ENCODE results near the gene SULT4A1. TPM values are rescaled to one million over a fixed set of nuclear protein-coding genes. Genes with fewer than 3 reads are reported as not detected.
"Not testable (repeated sequence)": the region's sequence is repeated elsewhere in the genome, so short reads cannot be mapped to it uniquely, and the experiment has no call there.

Gene SULT4A1
- total and polyA plus RNA-seq, 2 of the 4 experiments (the other 2 are of a cell fraction) = 1.1 to 5.2 TPM

- BruUV-seq (replicated peaks); H3K4me3 ChIP-seq (ENCODE audit: insufficient read depth, low read depth, low read length); H3K4me1 ChIP-seq (ENCODE audit: control insufficient read depth, insufficient read depth, low read length); H4K8ac ChIP-seq (ENCODE audit: low read depth in 2 of 2, low read length in 2 of 2); dilution Hi-C loops (cut with HindIII; ENCODE audit: low sequenced_read_pairs, unreplicated experiment); H3K4ac ChIP-seq (ENCODE audit: low read depth, low read length); H3K4me2 ChIP-seq (ENCODE audit: low read depth, low read length); H4K5ac ChIP-seq (ENCODE audit: low read depth, low read length); H4K91ac ChIP-seq (ENCODE audit: insufficient read depth, low read depth, low read length); H3K18ac ChIP-seq (ENCODE audit: low read depth, low read length); H3K9me3 ChIP-seq (ENCODE audit: control insufficient read depth, insufficient read depth, low read length); H3K27me3 ChIP-seq (ENCODE audit: control insufficient read depth, insufficient read depth, low read length); H2BK120ac ChIP-seq (ENCODE audit: low read depth, low read length); H3K14ac ChIP-seq (replicated peaks; ENCODE audit: low read depth, low read length); H3K79me1 ChIP-seq (ENCODE audit: low read depth in 1 of 2, low read length in 2 of 2); H2BK15ac ChIP-seq (ENCODE audit: low read depth, low read length); H2AK9ac ChIP-seq (replicated peaks; ENCODE audit: low read depth, low read length, poor library complexity); H3K56ac ChIP-seq (ENCODE audit: extremely low read depth, insufficient read depth, low read length); H3K9me1 ChIP-seq (ENCODE audit: insufficient read depth, low read length); in situ Hi-C loops (cut with MboI; ENCODE audit: low sequenced_read_pairs); H3K23ac ChIP-seq (ENCODE audit: low read depth, low read length); H3K36me3 ChIP-seq (ENCODE audit: control insufficient read depth, insufficient read depth, low read length); H2BK20ac ChIP-seq (ENCODE audit: low read depth, low read length); POLR2A ChIA-PET (ENCODE audit: unreplicated experiment); H4K20me1 ChIP-seq (ENCODE audit: insufficient read depth, low read length); H3K27ac ChIP-seq (ENCODE audit: insufficient read depth, low read length); ATAC-seq (ENCODE audit: low read depth); intact Hi-C loops (cut with micrococcal nuclease); H2AK5ac ChIP-seq (ENCODE audit: low read depth, low read length); H2AFZ ChIP-seq (replicated peaks; ENCODE audit: low read length, poor library complexity); H3K9ac ChIP-seq (ENCODE audit: low read depth, low read length); CTCF ChIA-PET; DNase-seq; H2BK5ac ChIP-seq (ENCODE audit: low read depth, low read length, poor library complexity, severe bottlenecking): not testable (repeated sequence)
- WGBS, 2 experiments (ENCODE audit: extremely low coverage in 2 of 2, insufficient read length in 1 of 2) = 33% methylated on average over 1 of the region's 4 CpGs; no CpG with 5 or more reads in 1 of the 2 experiments
Observed at GRCh38 chr22:43869001-43869400, 6.7 kb upstream of the SULT4A1 start.
